ENCODE measurements around the gene CEMIP2.
A peak's percentile ranks its signal among the peaks of the same experiment; 100 is the strongest.

CEMIP2 gene

DNA sequence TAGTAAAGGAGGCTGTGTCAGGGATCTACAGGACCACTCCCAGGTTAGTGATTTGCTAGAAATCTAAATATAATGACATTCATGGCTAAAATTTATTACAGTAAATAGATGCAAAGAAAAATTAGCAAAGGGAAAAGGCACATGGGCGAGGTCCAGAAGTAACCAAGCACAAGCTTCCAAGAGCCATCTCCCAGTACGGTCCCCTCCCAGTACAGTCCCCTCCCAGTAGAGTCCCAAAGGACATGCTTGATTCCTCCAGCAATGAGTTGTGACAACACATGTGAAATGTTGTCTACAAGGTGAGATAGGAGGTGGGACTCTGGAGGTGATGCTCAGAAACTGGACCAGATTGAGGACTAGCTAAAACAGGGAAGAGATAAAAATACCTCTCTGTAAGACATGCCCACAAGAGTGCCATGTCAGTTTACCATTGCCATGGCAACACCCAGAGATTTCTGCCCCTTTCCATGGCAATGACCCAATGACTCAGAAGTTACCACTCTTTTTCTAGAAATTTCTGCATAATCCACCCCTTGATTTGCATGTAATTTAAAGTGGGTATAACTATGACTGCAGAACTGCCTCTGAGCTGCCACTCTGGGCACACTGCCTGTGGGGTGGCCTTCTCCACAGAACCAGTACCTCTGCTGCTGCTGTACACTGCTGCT lies 27.9 kb upstream of the CEMIP2 start:
- TF ChIP-seq TAF1 (IDR thresholded peaks at IDR 0.05; ENCODE audit: low read depth, low read length) = no peak
- TF ChIP-seq SPI1 (IDR thresholded peaks at IDR 0.05; ENCODE audit: low read depth, low read length) = no peak
- TF ChIP-seq PAX5 (IDR thresholded peaks at IDR 0.05; ENCODE audit: insufficient read depth, low read length, severe bottlenecking) = no peak
- no peak for TF ChIP-seq POLR2A (IDR thresholded peaks at IDR 0.05; ENCODE audit: low read depth, low read length)
- no peak for TF ChIP-seq POLR2AphosphoS5 (IDR thresholded peaks at IDR 0.05; ENCODE audit: low read depth, low read length)
- TF ChIP-seq POU2F2 (IDR thresholded peaks at IDR 0.05; ENCODE audit: low read depth, low read length) = no peak
- DNase-seq (ENCODE audit: insufficient read length, low spot score) (no peak), FAIRE-seq (peak; percentile 61)

DNA sequence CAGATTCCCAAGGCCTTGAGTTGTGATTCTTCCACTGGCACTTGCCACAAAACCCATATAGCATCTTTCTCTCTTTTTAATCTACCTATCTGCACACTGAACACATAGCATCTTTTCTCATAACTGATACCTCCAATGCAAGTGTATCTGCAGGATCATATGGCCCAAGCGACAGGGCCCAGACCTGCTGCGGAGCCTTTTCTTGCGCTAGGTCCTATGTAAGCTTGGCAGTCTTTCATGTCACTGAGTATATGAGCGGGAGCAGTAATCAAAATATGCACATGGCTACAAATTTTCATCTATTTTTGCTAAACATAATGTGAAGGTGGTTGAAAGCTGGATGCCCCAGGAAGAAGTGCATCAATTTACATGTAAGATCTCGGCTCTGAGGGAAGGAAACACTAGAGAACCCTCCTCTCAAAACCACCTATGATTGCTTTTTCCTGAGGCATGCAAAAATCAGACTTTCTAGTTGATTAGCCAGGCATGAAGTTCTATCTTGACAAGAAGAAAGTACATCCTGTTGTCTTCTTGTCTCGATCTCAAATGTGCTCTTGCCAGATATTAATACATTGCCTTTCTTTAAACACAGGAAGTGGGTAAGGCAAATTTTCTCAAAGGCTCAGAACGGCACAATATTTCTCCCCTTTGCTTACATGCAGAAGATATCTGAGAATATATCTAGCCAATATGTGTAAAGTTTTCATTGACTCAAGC lies 26.9 kb upstream of the CEMIP2 start:
- FAIRE-seq (peak; percentile 90), DNase-seq (ENCODE audit: insufficient read length, low spot score) (peak; percentile 15)
- no peak for TF ChIP-seq POLR2A (IDR thresholded peaks at IDR 0.05; ENCODE audit: low read depth, low read length)
- no peak for TF ChIP-seq POLR2AphosphoS5 (IDR thresholded peaks at IDR 0.05; ENCODE audit: low read depth, low read length)
- TF ChIP-seq SPI1 (IDR thresholded peaks at IDR 0.05; ENCODE audit: low read depth, low read length) = peak; percentile 38; the same call in 1 of the 2 replicates

DNA sequence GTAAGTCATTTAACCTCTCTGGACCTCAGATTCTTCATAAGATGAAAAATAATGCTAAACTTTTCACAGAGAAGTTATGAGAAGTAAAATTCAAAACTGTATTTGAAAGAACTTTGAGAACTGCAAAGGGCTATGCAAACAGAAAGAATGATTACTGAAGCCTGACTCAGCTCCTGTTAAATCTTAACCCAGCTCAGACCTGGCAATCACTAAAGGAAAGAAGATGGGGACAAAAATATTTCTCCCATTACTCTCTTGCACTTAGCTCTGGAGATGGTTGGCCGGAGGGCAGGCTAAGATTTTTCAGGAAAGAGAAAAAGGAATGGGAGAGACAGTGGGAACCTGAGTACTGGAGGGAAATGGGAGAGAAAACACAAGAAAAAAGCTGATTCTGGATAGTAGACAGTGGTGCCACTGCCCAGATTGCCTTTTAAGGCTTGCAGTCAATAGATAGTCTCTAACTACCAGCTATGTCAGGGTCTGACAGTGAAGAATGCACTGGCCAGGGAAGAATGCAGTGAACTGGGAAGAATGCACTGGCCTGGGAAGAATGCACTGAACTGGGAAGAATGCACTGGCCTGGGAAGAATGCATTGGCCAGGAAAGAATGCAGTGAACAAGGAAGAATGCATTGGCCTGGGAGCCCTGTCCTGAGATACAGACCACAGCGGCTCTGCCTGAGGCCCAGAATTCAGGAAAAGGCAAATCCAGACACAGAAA lies 25.2 kb upstream of the CEMIP2 start:
- no peak for DNase-seq (ENCODE audit: insufficient read length, low spot score)
- FAIRE-seq = no peak
- no peak for TF ChIP-seq PAX5 (IDR thresholded peaks at IDR 0.05; ENCODE audit: insufficient read depth, low read length, severe bottlenecking)
- TF ChIP-seq POLR2A (IDR thresholded peaks at IDR 0.05; ENCODE audit: low read depth, low read length) = no peak

DNA sequence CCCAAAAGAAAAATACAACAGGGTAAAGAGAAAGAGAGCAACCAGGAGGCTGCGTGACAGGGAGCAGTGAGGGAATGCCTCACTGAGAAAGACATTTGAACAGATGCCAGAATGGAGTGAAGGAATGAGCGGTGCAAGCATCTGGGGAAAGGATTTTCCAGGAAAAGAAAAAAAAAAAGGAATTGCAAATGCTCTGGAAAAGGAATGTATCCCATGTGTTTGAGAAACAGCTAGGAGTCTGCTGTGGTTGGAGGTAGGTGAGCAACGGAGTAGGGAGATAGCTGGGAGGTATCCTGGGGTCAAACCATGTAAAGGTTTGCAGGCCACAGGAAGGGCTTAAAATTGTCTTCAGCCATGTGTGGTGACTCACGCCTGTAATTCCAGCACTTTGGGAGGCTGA lies 23.6 kb upstream of the CEMIP2 start:
- no peak for FAIRE-seq

DNA sequence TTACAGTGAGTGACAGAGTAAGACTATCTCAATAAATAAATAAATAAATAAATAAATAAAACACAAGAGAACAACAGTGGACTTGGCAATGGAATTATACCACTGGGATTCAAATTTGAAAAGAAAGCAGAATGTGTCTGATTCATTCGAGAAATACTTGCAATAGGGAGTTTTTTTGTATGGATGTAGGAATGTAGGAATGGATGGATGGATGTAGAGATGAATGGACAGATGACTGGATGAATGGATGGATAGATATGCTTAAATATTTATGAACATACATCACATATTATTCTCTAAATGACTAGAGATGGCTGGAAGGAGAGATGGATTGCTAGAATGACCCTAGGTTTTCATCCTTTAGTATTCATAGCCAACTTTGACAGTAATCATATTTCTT lies 22.0 kb upstream of the CEMIP2 start:
- TF ChIP-seq POLR2AphosphoS5 (IDR thresholded peaks at IDR 0.05; ENCODE audit: low read depth, low read length) (no peak), POLR2A (IDR thresholded peaks at IDR 0.05; ENCODE audit: low read depth, low read length) (no peak), POU2F2 (IDR thresholded peaks at IDR 0.05; ENCODE audit: low read depth, low read length) (no peak), SPI1 (IDR thresholded peaks at IDR 0.05; ENCODE audit: low read depth, low read length) (no peak), PAX5 (IDR thresholded peaks at IDR 0.05; ENCODE audit: insufficient read depth, low read length, severe bottlenecking) (no peak), TAF1 (IDR thresholded peaks at IDR 0.05; ENCODE audit: low read depth, low read length) (no peak)
- FAIRE-seq (no peak), DNase-seq (ENCODE audit: insufficient read length, low spot score) (no peak)

More for the DNA sequence above, 23.6 kb upstream of the CEMIP2 start:
- DNase-seq (ENCODE audit: insufficient read length, low spot score) = no peak
- TF ChIP-seq POU2F2 (IDR thresholded peaks at IDR 0.05; ENCODE audit: low read depth, low read length) (no peak), SPI1 (IDR thresholded peaks at IDR 0.05; ENCODE audit: low read depth, low read length) (no peak), TAF1 (IDR thresholded peaks at IDR 0.05; ENCODE audit: low read depth, low read length) (no peak), POLR2A (IDR thresholded peaks at IDR 0.05; ENCODE audit: low read depth, low read length) (no peak), POLR2AphosphoS5 (IDR thresholded peaks at IDR 0.05; ENCODE audit: low read depth, low read length) (no peak), PAX5 (IDR thresholded peaks at IDR 0.05; ENCODE audit: insufficient read depth, low read length, severe bottlenecking) (no peak)

DNA sequence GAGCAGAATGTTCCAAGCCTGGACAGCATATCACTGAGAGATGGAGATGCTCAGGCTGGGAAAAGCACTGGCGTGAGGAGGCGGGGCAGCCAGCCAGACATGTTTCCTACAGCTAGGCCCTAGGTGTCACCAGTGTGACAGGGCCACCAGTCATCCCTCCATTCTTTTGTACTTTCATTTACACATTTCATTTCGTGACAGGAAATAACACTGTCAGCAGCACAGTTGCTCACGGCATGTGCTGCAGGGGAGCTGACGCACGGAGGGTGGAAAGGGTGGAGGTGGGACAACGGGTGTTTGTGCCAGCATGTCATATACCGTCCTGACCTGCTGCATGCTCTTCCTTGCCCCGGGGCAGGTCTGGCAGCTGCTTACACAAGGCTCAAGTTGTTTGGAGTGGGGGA lies 14.8 kb upstream of the CEMIP2 start:
- no peak for DNase-seq (ENCODE audit: insufficient read length, low spot score)
- no peak for TF ChIP-seq POU2F2 (IDR thresholded peaks at IDR 0.05; ENCODE audit: low read depth, low read length)
- no peak for TF ChIP-seq PAX5 (IDR thresholded peaks at IDR 0.05; ENCODE audit: insufficient read depth, low read length, severe bottlenecking)
- no peak for TF ChIP-seq TAF1 (IDR thresholded peaks at IDR 0.05; ENCODE audit: low read depth, low read length)
- TF ChIP-seq SPI1 (IDR thresholded peaks at IDR 0.05; ENCODE audit: low read depth, low read length) = no peak
- FAIRE-seq = peak; percentile 66

DNA sequence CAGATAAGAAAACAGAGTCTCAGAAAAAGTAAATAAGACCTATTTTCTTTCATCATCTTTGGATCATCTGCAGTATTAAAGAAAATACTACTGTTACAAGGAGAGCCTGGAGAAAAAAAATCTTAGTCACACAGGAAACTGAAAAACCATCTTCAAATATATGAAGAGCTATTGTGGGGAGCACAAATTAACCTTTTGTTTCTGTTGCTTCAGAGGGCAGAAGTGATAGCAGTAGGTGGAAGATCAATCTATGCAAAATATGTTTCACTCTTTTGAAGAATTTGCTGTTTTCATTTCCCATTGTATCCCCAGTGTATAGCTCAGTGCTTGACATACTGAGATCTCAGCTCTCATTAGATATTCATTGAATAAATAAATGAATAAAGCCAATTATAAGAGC lies 13.1 kb upstream of the CEMIP2 start:
- no peak for TF ChIP-seq POLR2A (IDR thresholded peaks at IDR 0.05; ENCODE audit: low read depth, low read length)
- no peak for FAIRE-seq
- no peak for DNase-seq (ENCODE audit: insufficient read length, low spot score)

DNA sequence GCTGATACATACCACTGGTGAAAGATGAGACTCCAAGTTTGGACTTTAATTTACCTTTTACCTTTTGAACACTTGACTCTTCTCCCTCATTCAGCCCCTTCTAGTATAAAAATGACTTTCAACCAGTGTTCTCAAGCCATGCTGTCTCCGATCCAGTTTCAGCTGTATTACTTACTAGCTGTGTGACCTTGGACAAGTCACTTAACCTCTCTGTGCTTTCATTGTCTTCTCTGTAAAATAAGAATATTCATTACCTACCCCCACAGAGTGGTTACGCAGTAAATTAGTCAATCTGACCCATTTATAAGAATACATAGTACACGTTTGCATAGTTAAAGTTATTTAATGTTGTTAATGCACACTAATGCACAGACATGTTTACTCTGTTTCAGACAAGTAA lies 12.6 kb upstream of the CEMIP2 start:
- DNase-seq (ENCODE audit: insufficient read length, low spot score) (no peak), FAIRE-seq (no peak)
- TF ChIP-seq SPI1 (IDR thresholded peaks at IDR 0.05; ENCODE audit: low read depth, low read length) = no peak

DNA sequence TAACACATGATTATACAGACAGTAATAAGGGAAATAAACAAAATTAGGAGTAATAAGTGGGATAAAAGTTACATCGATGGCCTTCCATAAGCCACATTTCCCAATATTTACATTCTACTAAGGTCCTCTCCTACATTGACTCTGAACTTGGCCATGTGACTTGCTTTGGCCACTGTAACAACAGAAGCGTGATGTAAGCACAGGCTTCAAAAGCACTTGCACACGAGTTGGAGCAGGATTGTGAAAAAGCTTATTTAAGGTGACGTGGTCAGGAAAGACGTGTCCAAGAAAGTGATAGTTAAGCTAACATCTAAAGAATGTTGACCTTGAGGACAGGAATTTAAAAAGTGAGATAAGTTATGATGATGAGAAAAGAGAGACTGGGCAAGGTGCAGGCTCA lies 9.8 kb upstream of the CEMIP2 start:
- TF ChIP-seq PAX5 (IDR thresholded peaks at IDR 0.05; ENCODE audit: insufficient read depth, low read length, severe bottlenecking) (no peak), SPI1 (IDR thresholded peaks at IDR 0.05; ENCODE audit: low read depth, low read length) (no peak), POU2F2 (IDR thresholded peaks at IDR 0.05; ENCODE audit: low read depth, low read length) (no peak), TAF1 (IDR thresholded peaks at IDR 0.05; ENCODE audit: low read depth, low read length) (no peak), POLR2AphosphoS5 (IDR thresholded peaks at IDR 0.05; ENCODE audit: low read depth, low read length) (no peak), POLR2A (IDR thresholded peaks at IDR 0.05; ENCODE audit: low read depth, low read length) (no peak)
- FAIRE-seq = no peak
- no peak for DNase-seq (ENCODE audit: insufficient read length, low spot score)

DNA sequence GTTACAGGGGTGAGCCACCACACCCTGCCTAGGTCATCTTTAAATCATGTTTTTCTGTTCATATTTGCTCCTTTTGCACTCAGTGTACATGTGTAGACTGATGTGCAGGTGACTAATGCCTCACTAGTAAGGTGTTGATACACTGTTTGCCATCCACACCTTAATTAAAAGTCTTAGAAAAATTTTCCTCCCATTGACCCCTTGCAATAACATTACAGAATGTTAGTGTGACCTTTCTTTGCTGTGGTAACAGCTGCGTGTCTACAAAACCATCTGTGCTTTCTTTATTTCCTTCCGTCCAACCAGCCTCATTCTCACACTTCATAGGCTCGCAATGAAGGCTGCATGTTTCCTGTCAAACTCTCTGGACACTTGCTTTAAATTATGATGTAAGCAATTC lies 6.6 kb upstream of the CEMIP2 start:
- FAIRE-seq (no peak), DNase-seq (ENCODE audit: insufficient read length, low spot score) (no peak)
- no peak for TF ChIP-seq PAX5 (IDR thresholded peaks at IDR 0.05; ENCODE audit: insufficient read depth, low read length, severe bottlenecking)
- no peak for TF ChIP-seq TAF1 (IDR thresholded peaks at IDR 0.05; ENCODE audit: low read depth, low read length)
- TF ChIP-seq POLR2AphosphoS5 (IDR thresholded peaks at IDR 0.05; ENCODE audit: low read depth, low read length) = no peak
- TF ChIP-seq POU2F2 (IDR thresholded peaks at IDR 0.05; ENCODE audit: low read depth, low read length) = no peak
- TF ChIP-seq POLR2A (IDR thresholded peaks at IDR 0.05; ENCODE audit: low read depth, low read length) = no peak
- no peak for TF ChIP-seq SPI1 (IDR thresholded peaks at IDR 0.05; ENCODE audit: low read depth, low read length)
